Brain microvascular endothelial cell (primary cell): ENCODE results near the gene OR4D2.
A peak's percentile ranks its signal among the peaks of the same experiment; 100 is the strongest.
"Not testable (repeated sequence)": the region's sequence is repeated elsewhere in the genome, so short reads cannot be mapped to it uniquely, and the experiment has no call there.

ENCODE experiments used
- DNase-seq: peaks from one replicate; pipeline ENCODE4 v3.0.0-alpha.2; 2020
- H3K27ac ChIP-seq: fragments of 250-450 bp; sonication (Bioruptor Pico); 2 replicates; pipeline ENCODE4 v1.5.1; 2020; ENCODE audit warnings: mild to moderate bottlenecking, moderate library complexity
- H3K27me3 ChIP-seq: fragments of 250-450 bp; sonication (Bioruptor Pico); replicated peaks from 2 replicates; pipeline ENCODE4 v1.5.1; 2020; ENCODE audit warnings: mild to moderate bottlenecking
- H3K36me3 ChIP-seq: fragments of 250-450 bp; sonication (Bioruptor Pico); replicated peaks from 2 replicates; pipeline ENCODE4 v1.5.1; 2020; ENCODE audit warnings: mild to moderate bottlenecking
- H3K4me3 ChIP-seq: 2 replicates; pipeline ENCODE4 v1.5.1; 2011; ENCODE audit warnings: low read depth, mild to moderate bottlenecking, control low read depth, low read length, moderate library complexity
- CTCF ChIP-seq: IDR thresholded peaks from 2 replicates; pipeline ENCODE4 v1.5.1; 2011; ENCODE audit warnings: low read depth, mild to moderate bottlenecking, moderate library complexity, low read length, control low read depth, inconsistent platforms; ENCODE audit errors: missing control alignments
- in situ Hi-C: cut with HindIII; loops from 2 replicates; pipeline ENCODE4 v1.10.0; 2017; ENCODE audit warnings: low sequenced_read_pairs, low pct_ligation_motif_present

The OR4D2 gene

GRCh38 chr17:58136669-58137279 lies 30.0 kb upstream of the OR4D2 start:
- TF ChIP-seq CTCF = peak; percentile 64
- Histone ChIP-seq H3K27ac (no peak overlapping the region), H3K36me3 (no peaks in the 10 kb centered on the region), H3K27me3 (no peaks in the 10 kb centered on the region), H3K4me3 (no peak overlapping the region)
- DNase-seq = no peak
- in situ Hi-C loops = no loop called here

GRCh38 chr17:58141505-58141904 lies 25.3 kb upstream of the OR4D2 start:
- TF ChIP-seq CTCF = no peak
- Histone ChIP-seq H3K27ac (no peak overlapping the region), H3K4me3 (no peak overlapping the region), H3K36me3 (no peaks in the 10 kb centered on the region), H3K27me3 (no peaks in the 10 kb centered on the region)
- in situ Hi-C loops = no loop called here
- DNase-seq = no peak

GRCh38 chr17:58143335-58143734 lies 23.4 kb upstream of the OR4D2 start:
- in situ Hi-C loops, H3K27me3 ChIP-seq, DNase-seq, H3K27ac ChIP-seq, H3K36me3 ChIP-seq, H3K4me3 ChIP-seq: not testable (repeated sequence)

- no peak for DNase-seq
- no peak for TF ChIP-seq CTCF
Observed at GRCh38 chr17:58144801-58145200, 22.0 kb upstream of the OR4D2 start.

GRCh38 chr17:58147930-58148434 lies 18.8 kb upstream of the OR4D2 start, which contains the start of gene OR4D1:
Gene OR4D1 (plus strand): TSS chr17:58148384. CDS start chr17:58155154, 6,770 bp downstream.
- Histone ChIP-seq H3K27ac (no peak within 1 kb of the TSS), H3K27me3 (peaks cover 1% of the 10 kb centered on the region), H3K36me3 (no peaks in the 10 kb centered on the region), H3K4me3 (no peak within 1 kb of the TSS)
- in situ Hi-C loops = no loop called here
- DNase-seq = no peak
- no peak for TF ChIP-seq CTCF

More at GRCh38 chr17:58144801-58145200, 22.0 kb upstream of the OR4D2 start:
- in situ Hi-C loops = no loop called here
- H3K4me3 ChIP-seq = no peak overlapping the region
- peaks cover 1% of the 10 kb centered on the region for H3K27me3 ChIP-seq
- H3K27ac ChIP-seq = no peak overlapping the region
- H3K36me3 ChIP-seq = no peaks in the 10 kb centered on the region

GRCh38 chr17:58148609-58149008 lies 18.2 kb upstream of the OR4D2 start:
- in situ Hi-C loops = no loop called here
- Histone ChIP-seq H3K27me3 (peaks cover 1% of the 10 kb centered on the region), H3K36me3 (no peaks in the 10 kb centered on the region), H3K4me3 (no peak overlapping the region), H3K27ac (no peak overlapping the region)
- TF ChIP-seq CTCF = no peak
- DNase-seq = no peak
